Trophoblast cell (in vitro differentiated cells and primary cell): ENCODE measurements around the gene GAR1.
"Not testable (repeated sequence)": the region's sequence is repeated elsewhere in the genome, so short reads cannot be mapped to it uniquely, and the experiment has no call there.

Source experiments
- DNase-seq, 2 donors: peaks; one replicate each; pipeline ENCODE4 v3.0.0-alpha.2; 2016
- H2AFZ ChIP-seq: 2 replicates; pipeline ENCODE4 v1.6.1; 2013; ENCODE audit warnings: low read length, moderate library complexity, mild to moderate bottlenecking; ENCODE audit not compliant: insufficient read depth, poor library complexity
- H2AK5ac ChIP-seq: 2 replicates; pipeline ENCODE4 v1.6.1; 2013; ENCODE audit warnings: mild to moderate bottlenecking, low read length
- H2BK120ac ChIP-seq: 2 replicates; pipeline ENCODE4 v1.6.1; 2013; ENCODE audit warnings: low read length, mild to moderate bottlenecking, moderate library complexity; ENCODE audit not compliant: insufficient read depth, poor library complexity
- H2BK12ac ChIP-seq: 2 replicates; pipeline ENCODE4 v1.6.1; 2013; ENCODE audit warnings: mild to moderate bottlenecking, low read length, moderate library complexity
- H2BK5ac ChIP-seq: 2 replicates; pipeline ENCODE4 v1.6.1; 2013; ENCODE audit warnings: low read length, low read depth, moderate library complexity, mild to moderate bottlenecking; ENCODE audit not compliant: poor library complexity
- H3K14ac ChIP-seq: 2 replicates; pipeline ENCODE4 v1.6.1; 2013; ENCODE audit warnings: mild to moderate bottlenecking, low read length
- H3K18ac ChIP-seq: 2 replicates; pipeline ENCODE4 v1.6.1; 2013; ENCODE audit warnings: mild to moderate bottlenecking, low read length
- H3K23ac ChIP-seq: 2 replicates; pipeline ENCODE4 v1.6.1; 2013; ENCODE audit warnings: low read length
- H3K27ac ChIP-seq: 2 replicates; pipeline ENCODE4 v1.5.1; 2013; ENCODE audit warnings: low read depth, mild to moderate bottlenecking, inconsistent platforms, low read length, moderate library complexity
- H3K27me3 ChIP-seq: 2 replicates; pipeline ENCODE4 v1.6.1; 2013; ENCODE audit warnings: inconsistent platforms, mild to moderate bottlenecking, low read length, moderate library complexity; ENCODE audit not compliant: insufficient read depth
- H3K36me3 ChIP-seq, 2 experiments: 1 replicate in 1 of 2; 2 replicates in 1 of 2; pipeline ENCODE4 v1.6.1; 2013; ENCODE audit warnings: low read length in 2 of 2, mild to moderate bottlenecking in 2 of 2, moderate library complexity in 1 of 2; ENCODE audit not compliant: insufficient read depth in 2 of 2, control insufficient read depth in 1 of 2
- H3K4ac ChIP-seq: 2 replicates; pipeline ENCODE4 v1.6.1; 2013; ENCODE audit warnings: low read depth, mild to moderate bottlenecking, low read length, moderate library complexity
- H3K4me1 ChIP-seq, 2 experiments: 1 replicate in 1 of 2; 2 replicates in 1 of 2; pipeline ENCODE4 v1.6.1; 2013; ENCODE audit warnings: low read length in 2 of 2, mild to moderate bottlenecking in 2 of 2, moderate library complexity in 1 of 2; ENCODE audit not compliant: insufficient read depth in 2 of 2, control insufficient read depth in 1 of 2
- H3K4me2 ChIP-seq: 2 replicates; pipeline ENCODE4 v1.6.1; 2013; ENCODE audit warnings: inconsistent platforms, mild to moderate bottlenecking, low read length, moderate library complexity
- H3K4me3 ChIP-seq: 2 replicates; pipeline ENCODE4 v1.5.1; 2013; ENCODE audit warnings: mild to moderate bottlenecking, low read depth, low read length, inconsistent platforms
- H3K79me1 ChIP-seq: one replicate; pipeline ENCODE4 v1.6.1; 2013; ENCODE audit warnings: low read length
- H3K79me2 ChIP-seq: 2 replicates; pipeline ENCODE4 v1.6.1; 2013; ENCODE audit warnings: low read length, mild to moderate bottlenecking; ENCODE audit not compliant: control insufficient read depth, insufficient read depth, poor library complexity
- H3K9ac ChIP-seq: 2 replicates; pipeline ENCODE4 v1.6.1; 2013; ENCODE audit warnings: mild to moderate bottlenecking, low read length
- H3K9me3 ChIP-seq: 2 replicates; pipeline ENCODE4 v1.6.1; 2013; ENCODE audit warnings: low read depth, mild to moderate bottlenecking, control low read depth, inconsistent platforms, low read length; ENCODE audit not compliant: insufficient read depth
- H4K12ac ChIP-seq: 2 replicates; pipeline ENCODE4 v1.6.1; 2013; ENCODE audit warnings: low read depth, mild to moderate bottlenecking, low read length, moderate library complexity
- H4K8ac ChIP-seq: 2 replicates; pipeline ENCODE4 v1.6.1; 2013; ENCODE audit warnings: low read depth, mild to moderate bottlenecking, low read length, moderate library complexity
- H4K91ac ChIP-seq: one replicate; pipeline ENCODE4 v1.6.1; 2013; ENCODE audit warnings: low read depth, mild to moderate bottlenecking, low read length, moderate library complexity
- WGBS: extraction: QIAGEN DNeasy Blood & Tissue Kit; methylation state at CpG from one replicate; pipeline ENCODE4 v1.1.7; 2013; ENCODE audit warnings: missing lambda C conversion rate; ENCODE audit not compliant: insufficient read length, insufficient coverage; ENCODE audit errors: extremely low coverage; 5-methylcytosine and 5-hydroxymethylcytosine counted together

Gene GAR1

DNA sequence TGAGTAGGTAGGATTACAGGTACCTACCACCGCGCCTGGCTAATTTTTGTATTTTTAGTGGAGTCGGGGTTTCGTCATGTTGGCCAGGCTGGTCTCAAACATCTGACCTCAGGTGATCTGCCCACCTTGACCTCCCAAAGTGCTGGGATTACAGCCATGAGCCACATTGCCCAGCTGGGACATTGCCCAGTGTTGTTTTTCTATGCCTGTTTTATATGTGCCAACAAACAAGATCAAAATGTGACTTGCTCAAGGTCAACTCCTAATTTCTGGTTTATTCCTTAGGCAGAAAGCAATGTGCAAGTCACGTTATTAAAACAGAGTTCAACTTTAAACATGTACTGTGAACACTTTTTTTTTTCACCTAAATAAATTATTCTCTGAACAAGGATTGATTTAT lies 35.0 kb downstream of the GAR1 start:
- Histone ChIP-seq H2BK5ac (no peak overlapping the region), H3K79me2 (no peaks in the 10 kb centered on the region)
- WGBS, result no CpG with 5 or more reads among the region's 5 CpGs

GRCh38 chr4:109859426-109860300 lies 44.1 kb downstream of the GAR1 start:
- H3K36me3 ChIP-seq, H3K9ac ChIP-seq, H2BK12ac ChIP-seq, H3K79me1 ChIP-seq, H3K14ac ChIP-seq, H3K23ac ChIP-seq, H3K18ac ChIP-seq, H2AFZ ChIP-seq, H3K4me1 ChIP-seq, H2AK5ac ChIP-seq, H3K79me2 ChIP-seq, H3K4ac ChIP-seq, H3K4me3 ChIP-seq, H4K8ac ChIP-seq, H3K27ac ChIP-seq, H2BK5ac ChIP-seq, H2BK120ac ChIP-seq, H3K9me3 ChIP-seq, H3K27me3 ChIP-seq, H3K4me2 ChIP-seq, H4K91ac ChIP-seq, H4K12ac ChIP-seq: not testable (repeated sequence)
- DNase-seq, result peak; percentile 26 to 57
- WGBS, result no CpG with 5 or more reads among the region's 4 CpGs

More for the DNA sequence above, 35.0 kb downstream of the GAR1 start:
- Histone ChIP-seq H2AK5ac (no peak overlapping the region), H3K14ac (no peak overlapping the region), H3K27ac (no peak overlapping the region), H2BK120ac (no peak overlapping the region), H3K4me2 (no peak overlapping the region), H2AFZ (no peak overlapping the region), H3K9me3 (no peaks in the 10 kb centered on the region), H4K91ac (no peak overlapping the region), H4K12ac (no peak overlapping the region), H4K8ac (no peak overlapping the region), H2BK12ac (no peak overlapping the region), H3K4me1 (no peaks in the 10 kb centered on the region), H3K27me3 (no peaks in the 10 kb centered on the region), H3K9ac (no peak overlapping the region), H3K4ac (no peak overlapping the region), H3K18ac (no peak overlapping the region), H3K79me1 (no peaks in the 10 kb centered on the region), H3K4me3 (no peak overlapping the region), H3K36me3 (no peaks in the 10 kb centered on the region), H3K23ac (no peak overlapping the region)
- no peak for DNase-seq

DNA sequence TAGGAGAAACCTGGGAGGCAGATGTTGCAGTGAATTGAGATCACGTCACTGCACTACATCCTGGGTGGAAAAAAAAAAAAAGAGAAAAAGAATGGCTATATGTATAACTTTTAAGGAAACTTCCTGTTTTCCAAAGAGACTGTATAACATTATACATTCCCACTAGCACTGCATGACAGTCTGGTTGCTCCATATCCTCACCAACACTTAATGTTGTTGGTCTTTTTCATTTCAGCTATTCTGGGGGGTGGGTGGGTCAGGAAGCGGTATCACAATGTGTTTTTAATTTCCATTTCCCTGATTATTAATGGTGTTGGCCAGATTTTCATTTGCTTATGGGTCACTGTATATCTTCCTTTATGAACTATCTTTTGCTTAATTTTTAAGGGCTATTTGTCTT lies 45.7 kb downstream of the GAR1 start:
- no peak for DNase-seq
- Histone ChIP-seq H2BK120ac (no peak overlapping the region), H4K12ac (no peak overlapping the region), H4K8ac (no peak overlapping the region), H3K4me3 (no peak overlapping the region), H3K9ac (no peak overlapping the region), H2AFZ (no peak overlapping the region), H3K36me3 (no peaks in the 10 kb centered on the region), H4K91ac (no peak overlapping the region), H3K9me3 (no peaks in the 10 kb centered on the region), H3K14ac (no peak overlapping the region), H3K79me2 (no peaks in the 10 kb centered on the region), H2AK5ac (no peak overlapping the region), H3K4me1 (no peaks in the 10 kb centered on the region), H3K27ac (no peak overlapping the region), H3K4ac (no peak overlapping the region), H3K23ac (no peak overlapping the region), H3K4me2 (no peak overlapping the region), H3K27me3 (no peaks in the 10 kb centered on the region), H3K79me1 (no peaks in the 10 kb centered on the region), H2BK5ac (no peak overlapping the region), H2BK12ac (no peak overlapping the region), H3K18ac (no peak overlapping the region)
- no CpG with 5 or more reads among the region's 2 CpGs for WGBS

- no peak for DNase-seq
- Histone ChIP-seq H3K27me3 (no peaks in the 10 kb centered on the region), H2BK5ac (no peak overlapping the region), H2BK120ac (no peak overlapping the region), H3K79me1 (no peaks in the 10 kb centered on the region), H3K9me3 (no peaks in the 10 kb centered on the region), H2AFZ (no peak overlapping the region), H3K14ac (no peak overlapping the region), H2AK5ac (no peak overlapping the region), H3K4me1 (no peaks in the 10 kb centered on the region), H2BK12ac (no peak overlapping the region), H3K36me3 (no peaks in the 10 kb centered on the region), H4K8ac (no peak overlapping the region), H3K18ac (no peak overlapping the region), H3K9ac (no peak overlapping the region), H3K4ac (no peak overlapping the region), H3K4me3 (no peak overlapping the region), H4K91ac (no peak overlapping the region), H3K23ac (no peak overlapping the region), H3K79me2 (no peaks in the 10 kb centered on the region), H3K27ac (no peak overlapping the region), H4K12ac (no peak overlapping the region), H3K4me2 (no peak overlapping the region)
- no CpG with 5 or more reads among the region's 3 CpGs for WGBS
These were observed 46.5 kb downstream of the GAR1 start for GRCh38 chr4:109861916-109862511.
